GM19397 (cell line): ENCODE measurements around the gene CEP70.
"Not testable (repeated sequence)": the region's sequence is repeated elsewhere in the genome, so short reads cannot be mapped to it uniquely, and the experiment has no call there.

Source experiments
- ATAC-seq: cut with Tn5 transposase; IDR thresholded peaks from one replicate; pipeline ENCODE4 v1.9.1; 2021; ENCODE audit warnings: mild to moderate bottlenecking, moderate library complexity; ENCODE audit not compliant: unreplicated experiment

Gene CEP70

GRCh38 chr3:138455801-138456716 lies 138.0 kb downstream of the CEP70 start:
- ATAC-seq = no peak

DNA sequence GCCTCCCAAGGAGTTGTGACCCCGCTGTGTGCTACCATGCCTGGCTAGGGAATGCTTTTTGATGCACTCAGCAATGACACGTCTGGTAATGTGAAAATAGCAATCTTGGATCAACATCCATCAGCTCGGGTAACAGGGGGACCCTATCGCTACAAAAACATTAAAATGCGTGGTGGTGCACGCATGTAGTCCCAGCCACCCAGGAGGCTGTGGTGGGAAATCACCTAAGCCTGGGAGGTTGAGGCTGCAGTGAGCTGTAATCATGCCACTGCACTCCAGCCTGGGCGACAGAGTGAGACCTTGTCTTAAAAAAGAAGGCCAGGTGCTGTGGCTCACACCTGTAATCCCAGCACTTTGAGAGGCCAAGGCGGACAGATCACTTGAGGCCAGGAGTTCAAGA lies 140.1 kb downstream of the CEP70 start:
- ATAC-seq = not testable (repeated sequence)

DNA sequence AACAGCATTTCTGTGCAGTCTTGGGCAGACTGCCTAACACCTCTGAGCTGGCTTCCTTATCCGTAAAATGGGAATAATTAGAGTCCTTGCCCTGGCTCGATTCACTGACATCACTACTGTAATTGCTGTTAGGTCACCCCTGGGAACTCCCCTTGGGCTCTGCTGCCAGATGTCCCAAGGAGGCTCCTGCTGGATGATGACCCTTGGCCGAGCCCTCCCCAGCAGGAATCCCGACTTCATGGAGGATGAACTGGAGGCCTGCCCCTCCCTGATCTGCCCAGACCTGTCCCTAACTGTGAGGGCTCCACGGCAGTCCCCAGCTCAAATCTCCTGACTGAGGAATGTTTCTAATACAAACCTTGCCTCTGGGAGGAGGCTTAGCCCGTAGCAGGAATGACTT lies 141.6 kb downstream of the CEP70 start:
- no peak for ATAC-seq

- no peak for ATAC-seq
Observed at GRCh38 chr3:138451595-138452162, 142.4 kb downstream of the CEP70 start.

- ATAC-seq = no peak
Observed at GRCh38 chr3:138450704-138451424, 143.2 kb downstream of the CEP70 start.

DNA sequence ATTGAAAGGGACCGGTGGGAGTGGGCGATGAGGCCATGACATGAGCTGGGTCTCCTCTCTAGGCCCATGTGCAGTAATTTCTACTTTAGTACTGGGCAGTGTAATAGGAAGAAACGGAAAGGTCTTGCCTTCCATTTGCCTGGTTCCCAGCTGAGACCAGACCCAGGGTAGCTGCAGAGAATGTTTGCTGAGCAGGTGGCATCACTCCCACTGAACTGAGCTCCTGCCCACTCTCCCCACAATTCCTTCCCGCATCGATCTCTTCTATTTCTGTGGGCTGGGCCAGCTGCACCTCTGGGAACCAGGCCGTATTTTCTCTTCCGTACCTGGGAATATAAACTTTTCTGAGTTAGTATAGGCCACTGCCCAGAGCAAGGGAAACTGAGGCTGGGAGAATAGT lies 143.9 kb downstream of the CEP70 start:
- no peak for ATAC-seq

- ATAC-seq = no peak
Observed at GRCh38 chr3:138449490-138449889, 144.6 kb downstream of the CEP70 start.

DNA sequence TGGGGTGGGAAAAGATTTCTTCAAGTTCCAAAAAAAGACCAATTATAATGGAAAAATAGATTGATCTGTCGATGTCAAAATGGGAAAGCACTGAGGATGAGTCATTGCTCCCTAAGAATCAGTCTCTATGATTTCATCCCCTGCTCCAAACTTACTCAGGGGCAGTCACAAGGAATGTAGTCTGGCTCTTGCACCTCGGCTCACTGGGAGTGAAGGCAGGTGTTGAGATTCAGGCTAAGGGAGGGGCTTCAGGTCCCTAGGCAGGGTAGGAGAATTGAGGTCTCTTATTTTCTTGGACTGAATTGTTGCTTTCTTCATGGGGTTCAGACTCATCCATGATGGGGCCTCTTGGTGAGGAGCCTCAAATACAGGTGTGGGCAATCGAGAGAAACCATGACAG lies 145.4 kb downstream of the CEP70 start:
- ATAC-seq = no peak

DNA sequence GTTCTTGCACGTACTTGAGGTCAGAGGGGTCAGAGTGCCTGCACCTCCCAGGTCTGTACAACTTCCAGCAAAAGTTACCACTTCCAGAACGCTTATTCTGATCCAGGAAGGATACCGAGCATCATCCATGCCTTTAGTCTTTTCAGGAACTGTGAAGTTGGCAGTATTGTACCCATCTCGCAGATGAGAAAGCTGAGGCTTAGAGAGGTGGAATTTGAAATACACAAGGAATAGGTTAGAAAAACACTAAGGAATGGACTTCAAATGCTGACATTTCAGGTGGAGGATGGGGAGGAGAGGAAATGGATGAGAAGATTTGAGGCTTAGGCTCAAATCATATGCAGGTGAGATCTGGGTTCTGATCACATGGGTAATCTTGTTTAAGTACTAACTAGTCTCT lies 148.4 kb downstream of the CEP70 start:
- no peak for ATAC-seq

- no peak for ATAC-seq
Observed at GRCh38 chr3:138445236-138445635, 148.8 kb downstream of the CEP70 start.
